DMS153 treated with DMSO at 0.1 percent for 48 hours (cell line): Measurements from ENCODE around the gene GAB4.
"Not testable (repeated sequence)": the region's sequence is repeated elsewhere in the genome, so short reads cannot be mapped to it uniquely, and the experiment has no call there.

Source experiments
- DNase-seq: peaks from one replicate; lab custom pipeline; 2025; ENCODE audit not compliant: unreplicated experiment; lab: John Stamatoyannopoulos, UW

Gene GAB4

DNA sequence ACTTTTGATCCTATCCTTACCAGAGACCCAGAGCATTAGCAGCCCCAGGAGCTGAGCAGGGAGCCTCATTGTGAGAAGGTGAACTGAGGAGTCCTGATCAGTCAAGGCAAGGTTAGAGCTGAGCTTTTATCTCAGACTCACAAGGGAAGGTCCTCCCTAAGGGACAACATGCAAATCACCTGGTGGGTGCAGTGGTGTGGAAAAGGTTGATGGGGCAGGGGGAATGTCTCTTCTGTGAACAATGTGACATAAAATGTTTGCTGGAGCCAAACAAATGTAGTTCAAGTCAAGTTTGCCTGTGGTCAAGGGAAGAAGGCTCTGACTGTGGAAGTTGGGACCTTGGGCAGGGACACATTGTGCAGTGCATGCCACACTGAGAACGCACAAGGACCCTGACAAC lies 93.1 kb downstream of the GAB4 start:
- DNase-seq, result not testable (repeated sequence)

DNA sequence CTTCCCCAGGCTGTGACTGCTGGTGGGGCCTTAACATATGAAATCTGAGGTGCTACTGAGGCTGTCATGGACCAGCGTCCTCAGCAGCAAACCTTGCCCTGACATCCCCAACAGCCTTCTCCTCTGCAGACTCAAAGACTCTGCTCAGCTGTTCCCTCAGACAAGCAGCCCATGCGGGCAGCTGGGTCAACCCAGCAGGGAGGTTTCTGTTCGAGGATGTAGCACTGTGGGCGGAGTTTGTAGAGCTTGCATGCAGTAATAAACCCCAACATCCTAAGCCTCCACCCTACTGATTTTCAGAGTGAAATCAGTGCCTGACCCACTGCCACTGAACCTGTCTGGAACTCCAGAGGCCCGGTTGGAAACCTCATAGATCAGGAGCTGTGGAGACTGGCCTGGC lies 94.0 kb downstream of the GAB4 start:
- DNase-seq, result no peak

DNA sequence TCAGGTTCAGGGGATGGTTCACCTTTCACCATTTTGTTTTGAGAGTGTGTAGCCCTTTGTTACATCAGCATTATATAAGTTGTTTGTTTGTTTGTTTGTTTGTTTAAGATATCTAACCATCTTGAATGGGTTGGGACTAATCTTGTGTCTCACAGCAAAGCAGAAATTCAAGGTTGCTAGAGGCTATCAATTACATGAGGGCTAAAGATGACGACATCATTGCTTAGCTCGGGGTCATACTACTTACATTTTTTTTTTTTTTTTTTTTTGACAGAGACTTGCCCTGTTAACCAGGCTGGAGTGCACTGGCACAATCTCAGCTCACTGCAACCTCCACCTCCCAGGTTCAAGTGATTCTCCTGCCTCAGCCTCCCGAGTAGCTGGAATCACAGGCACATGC lies 95.7 kb downstream of the GAB4 start:
- DNase-seq, result no peak
